H1 (cell line): ENCODE measurements around the gene VAV2. TPM values are rescaled to one million over a fixed set of nuclear protein-coding genes. Genes with fewer than 3 reads are reported as not detected.

Experiments
- ASH2L ChIP-seq: fragments of 200-600, 300-600 bp; sonication (generic); IDR thresholded peaks from one replicate; pipeline ENCODE4 v1.7.1; 2017; ENCODE audit warnings: low read length
- BRCA1 ChIP-seq: IDR thresholded peaks from 2 replicates; pipeline ENCODE4 v1.6.1; 2012; ENCODE audit warnings: low read depth, low read length, improper control_type of control experiment
- CBX5 ChIP-seq: fragments of 300-800, 300-1000 bp; sonication (generic); IDR thresholded peaks from 2 replicates; pipeline ENCODE4 v1.7.1; 2016; ENCODE audit warnings: antibody characterized with exemption, low read length, low read depth
- CEBPB ChIP-seq: IDR thresholded peaks from 2 replicates; pipeline ENCODE4 v1.6.1; 2012; ENCODE audit warnings: low read depth, low read length
- CREB1 ChIP-seq: IDR thresholded peaks from 2 replicates; pipeline ENCODE4 v1.6.1; 2012; ENCODE audit warnings: inconsistent platforms
- CTBP2 ChIP-seq: IDR thresholded peaks from 2 replicates; pipeline ENCODE4 v1.7.0; 2011; ENCODE audit warnings: borderline replicate concordance, mild to moderate bottlenecking, moderate library complexity, mixed read lengths, low read length; ENCODE audit not compliant: insufficient read depth, insufficient read length
- EP300 ChIP-seq, 2 experiments: IDR thresholded peaks; 1 replicate in 1 of 2; 2 replicates in 1 of 2; pipeline ENCODE4 v1.6.1; 2011 to 2012; ENCODE audit warnings: low read depth in 2 of 2, low read length in 2 of 2, mild to moderate bottlenecking in 2 of 2, borderline replicate concordance in 1 of 2, inconsistent platforms in 1 of 2, moderate library complexity in 1 of 2
- GABPA ChIP-seq: IDR thresholded peaks from 2 replicates; pipeline ENCODE4 v1.6.1; 2011; ENCODE audit warnings: mild to moderate bottlenecking, low read length, moderate library complexity, borderline replicate concordance; ENCODE audit not compliant: insufficient read depth
- HDAC6 ChIP-seq: IDR thresholded peaks from one replicate; pipeline ENCODE4 v1.7.1; 2012; ENCODE audit warnings: low read depth, mild to moderate bottlenecking, inconsistent platforms, low read length, moderate library complexity
- JUN ChIP-seq: IDR thresholded peaks from 2 replicates; pipeline ENCODE4 v1.6.1; 2011; ENCODE audit warnings: low read depth, mild to moderate bottlenecking, improper control_type of control experiment, low read length
- KDM4A ChIP-seq: IDR thresholded peaks from one replicate; pipeline ENCODE4 v1.7.1; 2012; ENCODE audit warnings: low read depth, mild to moderate bottlenecking, moderate library complexity, low read length, inconsistent platforms; ENCODE audit not compliant: severe bottlenecking
- POLR2A ChIP-seq, 2 experiments: IDR thresholded peaks; 1 replicate in 1 of 2; 2 replicates in 1 of 2; pipeline ENCODE4 v1.6.1; 2011; ENCODE audit warnings: low read depth in 2 of 2, low read length in 2 of 2, mild to moderate bottlenecking in 2 of 2; ENCODE audit errors: control extremely low read depth in 1 of 2
- RFX5 ChIP-seq: IDR thresholded peaks from 2 replicates; pipeline ENCODE4 v1.6.1; 2011; ENCODE audit warnings: low read depth, low read length, improper control_type of control experiment, borderline replicate concordance
- RNF2 ChIP-seq: fragments of 200-900, 300-1000 bp; sonication (generic); IDR thresholded peaks from 2 replicates; pipeline ENCODE4 v1.7.1; 2016; ENCODE audit warnings: borderline replicate concordance, low read depth, mild to moderate bottlenecking, antibody characterized with exemption, low read length; ENCODE audit not compliant: poor library complexity, severe bottlenecking; ENCODE audit errors: missing control alignments
- SIN3A ChIP-seq, 2 experiments: IDR thresholded peaks in 1 of 2; conservative IDR thresholded peaks in 1 of 2; 2 replicates each; pipeline ENCODE4 v1.6.1; 2011 to 2012; ENCODE audit warnings: low read length in 2 of 2, improper control_type of control experiment in 1 of 2, low read depth in 1 of 2, mild to moderate bottlenecking in 1 of 2
- SIRT6 ChIP-seq: IDR thresholded peaks from one replicate; pipeline ENCODE4 v1.7.1; 2012; ENCODE audit warnings: low read length, inconsistent platforms
- SIX5 ChIP-seq: IDR thresholded peaks from 2 replicates; pipeline ENCODE4 v1.6.1; 2011; ENCODE audit warnings: mild to moderate bottlenecking, low read depth, low read length
- SP4 ChIP-seq: IDR thresholded peaks from 2 replicates; pipeline ENCODE4 v1.6.1; 2012; ENCODE audit warnings: low read length, inconsistent platforms
- TAF7 ChIP-seq: optimal IDR thresholded peaks from 2 replicates; pipeline ENCODE3; 2011; ENCODE audit warnings: low read depth, mild to moderate bottlenecking, inconsistent platforms, low read length, moderate library complexity, borderline replicate concordance
- polyA plus RNA-seq, 7 experiments: library from polyadenylated mRNA; depleted of rRNA in 3 of 7; stranded (reverse) in 5 of 7; unstranded in 2 of 7; fragments of >200 nt in 5 of 7; fragments of 200-250 nt in 2 of 7; gene quantifications; 1 replicate in 5 of 7; 2 replicates in 1 of 7; 4 replicates in 1 of 7; pipeline versions ENCODE4 v1.2.1 to v1.2.3, GENCODE V29; 2011 to 2013; ENCODE audit warnings: missing spikeins in 2 of 7, mixed read lengths in 2 of 7
- total RNA-seq: library from RNA; stranded (reverse); fragmentation: NEBNext Ultra II Directional; extraction: Animal tissue kit (Norgen Biotek cat#: 25700); gene quantifications from 2 replicates; pipeline ENCODE4 v1.2.1, GENCODE V29; 2021
- TF ChIP-seq, protein P1 (sequence below): IDR thresholded peaks from 2 replicates; pipeline ENCODE4 v1.6.1; 2011; ENCODE audit warnings: low read length, improper control_type of control experiment
- TF ChIP-seq, protein P2 (sequence below): IDR thresholded peaks from 2 replicates; pipeline ENCODE4 v1.6.1; 2012; ENCODE audit warnings: low read length, inconsistent platforms

The VAV2 gene
- total and polyA plus RNA-seq, 2 of the 8 experiments (the other 6 are each of a cell fraction or from before 2014, with no cell fraction given) = 13.6 to 37.6 TPM

GRCh38 chr9:133991964-133992779 is at the start of gene VAV2 (continued):
- TF ChIP-seq, protein P1, sequence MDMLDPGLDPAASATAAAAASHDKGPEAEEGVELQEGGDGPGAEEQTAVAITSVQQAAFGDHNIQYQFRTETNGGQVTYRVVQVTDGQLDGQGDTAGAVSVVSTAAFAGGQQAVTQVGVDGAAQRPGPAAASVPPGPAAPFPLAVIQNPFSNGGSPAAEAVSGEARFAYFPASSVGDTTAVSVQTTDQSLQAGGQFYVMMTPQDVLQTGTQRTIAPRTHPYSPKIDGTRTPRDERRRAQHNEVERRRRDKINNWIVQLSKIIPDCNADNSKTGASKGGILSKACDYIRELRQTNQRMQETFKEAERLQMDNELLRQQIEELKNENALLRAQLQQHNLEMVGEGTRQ = no peak
- TF ChIP-seq, protein P2, sequence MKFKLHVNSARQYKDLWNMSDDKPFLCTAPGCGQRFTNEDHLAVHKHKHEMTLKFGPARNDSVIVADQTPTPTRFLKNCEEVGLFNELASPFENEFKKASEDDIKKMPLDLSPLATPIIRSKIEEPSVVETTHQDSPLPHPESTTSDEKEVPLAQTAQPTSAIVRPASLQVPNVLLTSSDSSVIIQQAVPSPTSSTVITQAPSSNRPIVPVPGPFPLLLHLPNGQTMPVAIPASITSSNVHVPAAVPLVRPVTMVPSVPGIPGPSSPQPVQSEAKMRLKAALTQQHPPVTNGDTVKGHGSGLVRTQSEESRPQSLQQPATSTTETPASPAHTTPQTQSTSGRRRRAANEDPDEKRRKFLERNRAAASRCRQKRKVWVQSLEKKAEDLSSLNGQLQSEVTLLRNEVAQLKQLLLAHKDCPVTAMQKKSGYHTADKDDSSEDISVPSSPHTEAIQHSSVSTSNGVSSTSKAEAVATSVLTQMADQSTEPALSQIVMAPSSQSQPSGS = no peak
- no peak for TF ChIP-seq EP300 (IDR thresholded peaks at IDR 0.05; ENCODE audit: borderline replicate concordance in 1 of 2, low read depth in 2 of 2, low read length in 2 of 2)
- no peak for TF ChIP-seq CEBPB
- no peak for TF ChIP-seq JUN
- TF ChIP-seq SP4 = no peak
- TF ChIP-seq CBX5 = no peak
- TF ChIP-seq CREB1 = no peak
- TF ChIP-seq GABPA = 0 out of 2 replicates have a peak, but pooled peaks have one; percentile 12
- peak in 1 of 2 experiments; percentile 47; a peak in 1 of 4 replicates for TF ChIP-seq SIN3A (conservative IDR thresholded peaks at IDR 0.05 in 1 of 2, IDR thresholded peaks at IDR 0.05 in 1 of 2; ENCODE audit: low read depth in 1 of 2, low read length in 2 of 2)
- TF ChIP-seq KDM4A = peak; percentile 78
- no peak for TF ChIP-seq CTBP2
- no peak for TF ChIP-seq SIX5
- no peak for TF ChIP-seq RNF2
- no peak for TF ChIP-seq SIRT6
- TF ChIP-seq TAF7 = no peak
- no peak for TF ChIP-seq RFX5
- no peak for TF ChIP-seq ASH2L
- TF ChIP-seq BRCA1 = no peak
- peak in 1 of 2 experiments; percentile 20; a peak in 1 of 3 replicates for TF ChIP-seq POLR2A (IDR thresholded peaks at IDR 0.05; ENCODE audit: control extremely low read depth in 1 of 2, low read depth in 2 of 2, low read length in 2 of 2)
- no peak for TF ChIP-seq HDAC6
